Measurements from ENCODE around the gene UMODL1. TPM values are rescaled to one million over a fixed set of nuclear protein-coding genes. Genes with fewer than 3 reads are reported as not detected.
"Not testable (repeated sequence)": the region's sequence is repeated elsewhere in the genome, so short reads cannot be mapped to it uniquely, and the experiment has no call there.

UMODL1 gene
- total RNA-seq, 1 experiment from 2014 or later: 0.08 TPM

- no peak for DNase-seq (ENCODE audit: low spot score)
Observed at GRCh38 chr21:42162831-42163510, 91.9 kb downstream of the UMODL1 start.

GRCh38 chr21:42163511-42163863 lies 92.4 kb downstream of the UMODL1 start:
- DNase-seq (ENCODE audit: low spot score): no peak

GRCh38 chr21:42164064-42164789 lies 93.1 kb downstream of the UMODL1 start:
- DNase-seq (ENCODE audit: low spot score): peak; percentile 67

- no peak for DNase-seq (ENCODE audit: low spot score)
Observed at GRCh38 chr21:42164818-42165217, 93.7 kb downstream of the UMODL1 start.

- DNase-seq (ENCODE audit: low spot score): no peak
Observed at GRCh38 chr21:42165901-42166300, 94.8 kb downstream of the UMODL1 start.

GRCh38 chr21:42169758-42170157 lies 98.6 kb downstream of the UMODL1 start:
- peak; percentile 55 for DNase-seq (ENCODE audit: low spot score)

- peak; percentile 29 for DNase-seq (ENCODE audit: low spot score)
Observed at GRCh38 chr21:42171091-42172053, 100.3 kb downstream of the UMODL1 start.

GRCh38 chr21:42172596-42173483 lies 101.7 kb downstream of the UMODL1 start:
- no peak for DNase-seq (ENCODE audit: low spot score)

- no peak for DNase-seq (ENCODE audit: low spot score)
Observed at GRCh38 chr21:42174173-42174572, 103.1 kb downstream of the UMODL1 start.

GRCh38 chr21:42175110-42175710 lies 104.1 kb downstream of the UMODL1 start:
- DNase-seq (ENCODE audit: low spot score): no peak

GRCh38 chr21:42176859-42177258 lies 105.7 kb downstream of the UMODL1 start:
- no peak for DNase-seq (ENCODE audit: low spot score)

GRCh38 chr21:42179316-42179715 lies 108.2 kb downstream of the UMODL1 start:
- no peak for DNase-seq (ENCODE audit: low spot score)

GRCh38 chr21:42180001-42180400 lies 108.9 kb downstream of the UMODL1 start:
- not testable (repeated sequence) for DNase-seq (ENCODE audit: low spot score)

- no peak for DNase-seq (ENCODE audit: low spot score)
Observed at GRCh38 chr21:42182713-42183371, 111.7 kb downstream of the UMODL1 start.

GRCh38 chr21:42183374-42184266 lies 112.5 kb downstream of the UMODL1 start:
- no peak for DNase-seq (ENCODE audit: low spot score)

- no peak for DNase-seq (ENCODE audit: low spot score)
Observed at GRCh38 chr21:42186591-42186990, 115.5 kb downstream of the UMODL1 start.

GRCh38 chr21:42187976-42188653 lies 117.0 kb downstream of the UMODL1 start:
- DNase-seq (ENCODE audit: low spot score): no peak

- no peak for DNase-seq (ENCODE audit: low spot score)
Observed at GRCh38 chr21:42188663-42189062, 117.5 kb downstream of the UMODL1 start.
